ENCODE results near the gene MAP1S.
"Not testable (repeated sequence)": the region's sequence is repeated elsewhere in the genome, so short reads cannot be mapped to it uniquely, and the experiment has no call there.

Gene MAP1S

DNA sequence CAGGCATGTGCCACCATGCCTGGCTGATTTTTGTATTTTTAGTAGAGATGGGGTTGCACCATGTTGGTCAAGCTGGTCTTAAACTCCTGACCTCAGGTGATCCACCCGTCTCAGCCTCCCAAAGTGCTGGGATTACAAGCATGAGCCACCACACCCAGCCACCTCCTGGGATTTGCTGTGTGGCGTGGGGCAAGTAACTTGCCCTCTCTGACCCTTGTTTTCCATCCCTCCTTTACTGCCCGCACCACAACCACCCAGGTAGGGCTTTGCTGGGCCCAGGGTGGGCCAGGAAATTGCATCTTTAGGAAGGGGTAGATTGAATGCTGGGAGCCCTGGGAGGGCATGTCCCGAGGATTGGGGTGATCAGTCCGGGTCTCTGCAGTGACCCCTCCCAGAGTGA, 64.4 kb downstream of the MAP1S start:
- not testable (repeated sequence) for DNase-seq (ENCODE audit: low read depth, low spot score); H3K27ac ChIP-seq
